HG02571 (cell line): ENCODE data around the gene SVBP.

Experiments
- ATAC-seq: cut with Tn5 transposase; IDR thresholded peaks from one replicate; pipeline ENCODE4 v1.9.1; 2021; ENCODE audit warnings: mild to moderate bottlenecking, moderate library complexity; ENCODE audit not compliant: unreplicated experiment

Gene SVBP

DNA sequence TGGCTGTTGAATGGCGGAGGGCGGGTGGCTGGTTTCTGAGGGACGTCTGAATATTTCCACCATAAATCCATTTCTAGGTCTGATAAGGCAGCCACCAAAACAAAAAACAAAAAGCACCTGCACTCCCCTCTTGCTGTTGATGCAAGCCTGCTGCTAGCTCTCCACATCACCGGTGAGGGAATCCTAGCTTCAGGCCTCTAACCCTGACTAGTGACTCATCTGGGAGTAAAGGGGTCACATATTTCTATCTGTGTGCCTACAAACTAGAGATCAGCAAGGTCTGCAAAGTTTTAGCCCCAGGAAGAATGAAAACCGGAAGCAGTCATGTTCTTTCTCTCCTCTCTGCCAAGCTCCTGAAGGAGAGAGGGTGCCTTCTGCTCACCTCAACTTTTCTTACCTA, 10.6 kb downstream of the SVBP start:
- ATAC-seq = no peak

GRCh38 chr1:42806171-42806570, 11.0 kb downstream of the SVBP start:
- no peak for ATAC-seq

- ATAC-seq = no peak
These were observed 15.2 kb downstream of the SVBP start for GRCh38 chr1:42801832-42802473.

GRCh38 chr1:42797979-42798378, 19.2 kb downstream of the SVBP start:
- ATAC-seq = no peak

DNA sequence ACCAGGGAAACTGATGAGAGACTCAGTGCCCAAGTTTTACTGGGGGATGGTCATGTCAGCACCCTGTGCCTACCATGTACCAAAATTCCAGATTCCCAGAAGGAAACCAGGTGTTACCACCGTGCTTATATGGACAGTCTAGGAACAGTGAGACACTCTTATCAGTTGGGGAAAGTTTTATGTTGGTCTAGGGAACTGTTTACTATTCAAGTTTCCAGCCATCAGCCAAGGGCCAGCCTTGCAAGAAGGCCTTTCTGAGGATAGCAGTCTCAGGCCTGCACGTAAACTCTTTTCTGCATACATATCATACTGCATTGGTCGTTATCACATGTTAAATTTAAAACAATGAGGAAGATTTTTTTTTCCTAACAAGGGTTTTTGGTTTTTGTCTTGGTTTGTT, 19.8 kb downstream of the SVBP start:
- no peak for ATAC-seq

DNA sequence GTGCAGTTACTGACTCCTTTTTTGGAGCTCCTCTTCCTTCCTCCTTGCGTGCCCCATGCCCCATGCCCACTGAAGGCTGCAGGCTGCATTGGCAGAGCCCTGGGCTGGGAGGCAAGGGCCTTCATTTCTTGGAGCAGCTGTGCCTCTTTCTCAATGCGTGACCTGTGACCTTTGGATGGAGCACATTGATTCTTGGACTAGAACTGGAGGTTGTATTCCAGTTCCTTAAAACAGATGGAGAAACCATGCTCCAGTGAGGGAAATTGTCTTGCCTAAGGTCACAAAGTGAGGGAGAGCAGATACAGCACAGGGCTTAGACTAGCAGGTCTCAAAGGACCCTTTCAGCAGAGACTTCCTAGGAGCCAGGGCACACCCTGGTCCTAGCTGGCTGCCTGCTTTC, 23.4 kb downstream of the SVBP start:
- no peak for ATAC-seq

DNA sequence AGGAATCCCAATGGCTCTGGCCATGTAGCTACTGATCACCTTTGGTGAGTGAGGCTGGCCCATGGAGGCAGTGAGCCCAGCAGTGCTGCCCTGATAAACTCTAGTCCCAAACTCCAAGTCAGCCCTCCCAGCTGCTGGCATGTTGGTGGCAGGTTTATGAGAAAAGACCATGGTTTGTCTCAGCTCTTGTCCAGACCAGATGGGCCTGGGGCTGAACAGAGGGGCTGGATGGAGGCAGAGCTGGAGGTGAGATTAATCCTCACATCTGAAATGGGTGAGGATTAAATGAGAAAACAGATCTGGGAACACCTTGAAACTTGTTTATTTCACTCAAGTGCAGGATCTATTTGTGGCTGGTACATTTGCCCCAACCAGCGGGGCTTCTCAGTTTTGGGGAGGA, 29.2 kb downstream of the SVBP start:
- no peak for ATAC-seq

GRCh38 chr1:42786097-42786496, 31.1 kb downstream of the SVBP start:
- ATAC-seq = no peak

GRCh38 chr1:42784946-42785693, 32.1 kb downstream of the SVBP start, which contains the start of gene TMEM269:
Gene TMEM269 (plus strand): TSS chr1:42784991. CDS start chr1:42789894, 4,903 bp downstream.
- no peak for ATAC-seq

DNA sequence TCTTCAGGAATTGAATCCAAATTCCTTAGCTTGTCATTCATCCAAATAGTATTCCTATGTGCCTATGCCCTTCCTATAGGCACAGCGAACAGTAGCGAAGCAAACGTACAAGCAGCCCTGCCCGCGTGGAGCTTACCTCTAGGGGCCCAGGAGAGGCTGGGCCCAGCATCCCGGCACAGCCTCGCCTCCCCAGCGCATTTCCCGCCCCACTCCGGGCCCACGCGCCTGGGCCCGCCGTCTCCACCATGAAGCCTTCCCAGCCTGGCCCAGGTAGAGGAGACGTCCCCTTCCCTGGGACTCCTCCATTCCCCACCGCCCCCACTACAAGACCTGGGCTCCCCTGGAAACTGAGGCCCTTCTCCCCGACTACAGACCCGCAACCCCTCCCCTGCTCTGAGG, 32.7 kb downstream of the SVBP start:
- no peak for ATAC-seq

- ATAC-seq = no peak
These were observed 34.1 kb downstream of the SVBP start for GRCh38 chr1:42783092-42783491.

- ATAC-seq = no peak
These were observed 37.0 kb downstream of the SVBP start for GRCh38 chr1:42780176-42780575.

DNA sequence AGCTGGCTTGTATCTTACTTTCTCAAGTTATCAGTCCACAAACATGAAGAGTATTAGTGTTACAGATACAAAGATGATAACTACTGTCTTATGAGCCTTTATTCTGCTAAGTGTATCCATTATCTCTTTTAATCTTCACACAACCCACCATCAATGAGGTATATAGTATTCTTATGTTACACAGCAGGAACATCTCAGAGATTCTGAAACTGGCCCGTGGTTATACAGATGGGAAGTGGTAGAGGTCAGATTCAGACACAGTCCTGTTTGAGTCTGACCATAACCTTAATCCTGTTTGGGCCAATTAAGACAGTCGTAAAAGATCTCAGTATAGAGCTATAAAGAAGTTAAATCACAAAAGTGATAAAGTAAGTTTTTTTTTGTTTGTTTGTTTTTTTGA, 37.5 kb downstream of the SVBP start:
- no peak for ATAC-seq

GRCh38 chr1:42777852-42778251, 39.3 kb downstream of the SVBP start:
- ATAC-seq = no peak

DNA sequence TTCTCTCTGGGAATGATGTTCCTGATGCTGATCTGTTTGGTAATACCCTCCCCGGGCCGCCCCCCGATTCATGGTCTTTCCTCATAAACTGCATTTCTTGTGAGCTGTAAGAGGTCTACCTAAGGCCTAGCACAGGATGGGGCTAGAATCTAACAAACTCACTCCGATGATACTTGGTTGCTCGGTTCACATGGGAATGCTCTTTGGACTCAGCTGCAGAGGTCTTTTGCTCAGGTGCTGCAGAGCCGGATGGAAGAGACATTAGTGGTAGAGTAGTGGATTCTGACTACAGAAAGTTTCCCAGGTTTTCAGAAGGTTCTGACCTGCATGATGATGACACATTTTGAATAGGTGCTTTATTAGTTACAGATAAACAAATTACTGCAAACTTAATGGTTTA, 40.7 kb downstream of the SVBP start:
- no peak for ATAC-seq

DNA sequence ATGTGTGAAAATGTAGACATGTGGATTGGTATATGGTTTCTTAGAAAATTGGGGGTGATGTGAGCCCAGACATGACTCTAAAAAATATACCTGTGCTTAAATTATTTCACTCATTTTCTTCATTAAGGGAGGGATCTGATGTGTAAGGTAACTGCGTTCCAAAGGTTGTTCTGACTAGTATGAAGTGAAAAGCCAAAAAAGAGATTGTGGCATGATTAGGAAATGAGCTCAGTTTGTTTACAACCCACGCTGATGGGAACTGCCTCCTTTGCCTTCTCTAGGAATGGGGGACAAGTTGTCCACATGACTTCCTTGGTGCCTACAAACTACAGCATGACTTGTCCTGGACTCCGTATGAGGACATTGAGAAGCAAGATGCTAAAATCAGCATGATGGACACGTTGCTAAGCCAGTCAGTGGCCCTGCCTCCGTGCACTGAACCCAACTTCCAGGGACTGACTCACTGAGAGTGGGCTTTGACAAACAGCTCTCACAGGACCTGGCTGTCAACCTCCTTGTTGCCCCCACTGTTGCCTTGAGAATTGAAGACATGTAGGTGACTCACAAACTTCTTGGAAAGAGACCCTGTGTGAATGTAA, 42.2 kb downstream of the SVBP start:
- no peak for ATAC-seq

- ATAC-seq = no peak
These were observed 43.8 kb downstream of the SVBP start for GRCh38 chr1:42773420-42773819.

GRCh38 chr1:42769811-42770210, 47.4 kb downstream of the SVBP start:
- no peak for ATAC-seq

DNA sequence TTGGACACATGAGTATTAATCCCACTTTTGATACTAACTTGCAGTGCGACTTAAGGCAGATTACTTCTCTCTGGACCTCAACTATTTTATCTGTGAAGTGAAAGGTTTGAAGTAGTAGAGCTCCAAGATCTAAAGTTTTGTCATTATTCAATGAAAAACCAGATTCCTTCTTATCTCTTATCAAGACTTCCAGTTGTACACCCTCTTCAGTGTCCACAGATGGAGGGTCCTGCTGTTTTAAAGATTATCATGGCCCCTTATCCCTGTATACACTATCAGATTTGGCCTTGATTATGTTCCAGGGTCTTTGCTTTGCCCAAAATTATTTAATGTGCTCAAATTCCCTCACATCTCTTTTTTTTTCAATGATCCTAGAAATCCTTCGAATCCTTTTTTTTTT, 49.0 kb downstream of the SVBP start:
- no peak for ATAC-seq

DNA sequence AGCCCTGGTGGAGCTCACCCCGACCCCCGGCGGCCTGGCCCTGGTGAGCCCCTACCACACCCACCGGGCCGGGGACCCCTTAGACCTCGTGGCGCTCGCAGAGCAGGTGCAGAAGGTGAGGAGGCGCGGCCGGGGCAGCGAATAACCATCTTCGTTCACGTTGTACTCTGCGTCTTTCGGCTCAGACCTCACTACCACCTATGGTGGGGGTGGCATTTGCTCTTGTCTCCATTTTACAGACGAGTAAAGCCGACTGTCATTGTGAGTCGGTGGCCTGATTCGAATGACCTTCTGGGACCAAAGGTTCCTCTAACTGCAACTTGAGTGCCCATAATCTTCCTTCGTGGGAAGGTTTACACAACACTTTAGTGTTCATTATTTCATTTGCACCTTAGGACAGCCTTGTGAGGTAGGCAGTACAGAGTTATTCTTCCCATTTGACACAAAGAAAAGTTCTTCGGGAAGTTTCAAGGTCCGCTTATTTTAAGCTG, 49.6 kb downstream of the SVBP start:
- peak; percentile 22 for ATAC-seq

GRCh38 chr1:42766741-42767509, 50.3 kb downstream of the SVBP start, which contains the start of the genes C1orf50 and P3H1:
Gene C1orf50 (plus strand): TSS chr1:42767249. CDS start chr1:42767312, 63 bp downstream.
Gene P3H1 (minus strand): TSS chr1:42767028. CDS start chr1:42766971, 57 bp downstream.
- peak; percentile 85 for ATAC-seq
